Stimulated activated CD8-positive, alpha-beta memory T cell treated with anti-CD3 and anti-CD28 coated beads, Interleukin-15, amount 100 ng/mL, for 24 hours (primary cell): ENCODE data around the gene PHAF1.

ENCODE experiments used
- DNase-seq: peaks from one replicate; pipeline ENCODE4 v3.0.0-alpha.2; 2020; ENCODE audit warnings: low read depth

The PHAF1 gene

DNA sequence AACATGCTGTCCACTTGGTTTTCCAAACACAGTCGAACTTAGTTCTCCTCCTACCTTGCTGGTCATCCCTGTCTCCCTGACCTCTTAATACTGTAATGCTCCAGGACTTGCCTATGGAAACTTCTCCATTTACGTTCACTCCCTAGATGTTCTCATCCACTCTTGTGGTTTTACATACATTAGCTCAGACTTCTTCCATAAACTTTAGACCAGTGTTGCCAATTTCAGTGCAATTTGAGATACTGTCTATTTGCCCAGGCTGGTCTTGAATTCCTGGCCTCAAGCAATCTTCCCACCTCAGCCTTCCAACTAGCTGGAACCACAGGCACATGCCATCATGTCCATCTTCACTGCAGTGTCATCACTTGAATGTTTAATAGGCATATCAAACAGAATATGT is 72.5 kb downstream of the PHAF1 start:
- DNase-seq, result no peak

GRCh38 chr16:67183284-67183626 is 73.5 kb downstream of the PHAF1 start:
- no peak for DNase-seq

GRCh38 chr16:67183627-67184452 is 74.1 kb downstream of the PHAF1 start, which contains the start of gene MATCAP1:
Gene MATCAP1 (minus strand): TSS chr16:67183963. CDS start chr16:67180610, 3,353 bp downstream.
- DNase-seq, result peak; percentile 82

- DNase-seq, result no peak
Measured at GRCh38 chr16:67184453-67184994, 74.8 kb downstream of the PHAF1 start.

DNA sequence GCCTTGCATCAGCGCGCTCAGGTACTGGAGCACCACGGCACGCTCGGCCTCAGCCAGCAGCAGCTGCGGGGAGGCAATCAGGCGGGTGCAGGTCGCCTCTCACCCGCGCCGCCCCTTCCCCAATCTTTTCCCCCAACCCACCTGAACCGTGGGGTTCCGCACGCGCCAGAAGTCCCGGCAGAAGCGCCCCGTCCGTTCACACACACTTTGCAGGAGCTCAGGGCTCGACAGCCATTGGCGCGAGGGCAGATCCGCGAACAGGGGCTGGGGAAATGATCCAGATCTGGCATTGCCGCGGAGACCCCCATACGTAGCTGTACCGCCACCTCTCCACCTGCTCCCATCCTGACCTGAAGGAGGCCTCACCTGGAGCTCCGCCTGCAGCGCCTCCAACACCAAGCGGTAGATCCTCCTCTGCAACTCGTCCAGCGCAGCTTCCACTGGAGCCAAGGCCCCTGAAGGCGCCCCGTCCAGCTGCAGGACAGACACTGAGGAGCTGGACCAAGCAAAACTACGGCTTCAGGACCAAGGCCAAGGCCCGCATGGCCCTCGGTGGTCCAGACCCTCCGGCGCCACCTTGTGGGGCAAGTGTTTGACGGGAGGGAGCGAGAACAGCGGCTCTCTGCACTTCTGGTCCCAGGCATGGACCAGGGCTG is 75.4 kb downstream of the PHAF1 start:
- peak; percentile 71 for DNase-seq

GRCh38 chr16:67185651-67186134 is 76.0 kb downstream of the PHAF1 start:
- DNase-seq, result no peak

GRCh38 chr16:67186550-67186950 is 76.8 kb downstream of the PHAF1 start:
- no peak for DNase-seq

DNA sequence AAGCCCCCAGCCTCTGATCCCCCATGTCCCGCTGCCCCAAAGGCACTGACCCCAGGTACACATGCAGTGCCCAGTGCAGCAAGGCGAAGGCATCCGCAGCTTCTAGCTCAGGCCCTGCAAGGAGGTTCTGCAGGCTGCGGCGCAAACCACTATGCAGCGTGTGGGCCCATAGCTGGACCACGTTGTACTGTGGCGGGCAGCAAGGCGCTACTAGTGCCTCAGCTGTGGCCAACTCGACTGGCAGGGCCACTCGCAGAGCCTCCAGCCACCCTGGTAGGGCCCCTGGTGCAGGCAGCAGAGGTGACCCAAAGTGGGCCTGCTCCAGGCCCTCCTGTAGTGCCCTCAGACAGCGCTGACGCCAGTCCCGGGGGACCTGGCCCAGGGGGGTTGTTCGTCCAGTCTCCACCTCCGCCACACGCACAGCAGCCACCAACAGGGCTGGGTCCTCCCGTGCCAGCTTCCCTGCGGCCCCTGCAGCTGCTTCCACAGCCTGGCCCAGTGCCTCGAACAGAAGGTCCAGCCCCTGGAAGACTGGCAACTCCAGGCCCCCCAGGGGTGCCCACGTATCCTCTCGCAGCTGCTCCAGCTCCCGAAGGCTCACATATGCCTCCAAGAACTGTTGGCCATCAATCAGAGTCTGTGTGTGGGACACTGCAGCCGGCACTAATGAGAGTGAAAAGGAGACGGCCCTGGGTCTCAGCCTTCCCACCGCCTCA is 77.6 kb downstream of the PHAF1 start:
- DNase-seq, result no peak

GRCh38 chr16:67188323-67188722 is 78.6 kb downstream of the PHAF1 start:
- DNase-seq, result no peak

DNA sequence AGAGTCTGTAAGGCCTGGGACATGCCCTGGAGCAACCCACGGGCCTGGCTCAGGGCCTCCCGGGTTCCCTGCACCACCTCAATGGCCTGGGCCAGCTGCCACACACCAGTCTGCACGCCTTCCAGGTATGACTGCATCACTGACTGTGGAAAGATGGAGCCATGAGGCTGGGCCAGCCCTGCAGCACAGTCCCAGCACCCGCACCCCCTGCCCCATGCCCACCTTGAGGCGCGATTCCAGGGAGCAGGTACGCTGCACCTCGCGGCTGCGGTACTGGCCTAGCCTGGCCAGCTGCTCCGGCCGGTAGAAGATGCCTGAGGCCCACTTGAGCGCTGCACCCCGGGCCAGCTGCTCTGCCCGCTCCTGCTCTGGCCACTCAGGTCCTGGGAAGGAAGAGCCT is 79.1 kb downstream of the PHAF1 start:
- no peak for DNase-seq

GRCh38 chr16:67190041-67190440 is 80.3 kb downstream of the PHAF1 start, which contains the start of gene EXOC3L1:
Gene EXOC3L1 (minus strand): TSS chr16:67190136. CDS start chr16:67189676, 460 bp downstream.
- no peak for DNase-seq

DNA sequence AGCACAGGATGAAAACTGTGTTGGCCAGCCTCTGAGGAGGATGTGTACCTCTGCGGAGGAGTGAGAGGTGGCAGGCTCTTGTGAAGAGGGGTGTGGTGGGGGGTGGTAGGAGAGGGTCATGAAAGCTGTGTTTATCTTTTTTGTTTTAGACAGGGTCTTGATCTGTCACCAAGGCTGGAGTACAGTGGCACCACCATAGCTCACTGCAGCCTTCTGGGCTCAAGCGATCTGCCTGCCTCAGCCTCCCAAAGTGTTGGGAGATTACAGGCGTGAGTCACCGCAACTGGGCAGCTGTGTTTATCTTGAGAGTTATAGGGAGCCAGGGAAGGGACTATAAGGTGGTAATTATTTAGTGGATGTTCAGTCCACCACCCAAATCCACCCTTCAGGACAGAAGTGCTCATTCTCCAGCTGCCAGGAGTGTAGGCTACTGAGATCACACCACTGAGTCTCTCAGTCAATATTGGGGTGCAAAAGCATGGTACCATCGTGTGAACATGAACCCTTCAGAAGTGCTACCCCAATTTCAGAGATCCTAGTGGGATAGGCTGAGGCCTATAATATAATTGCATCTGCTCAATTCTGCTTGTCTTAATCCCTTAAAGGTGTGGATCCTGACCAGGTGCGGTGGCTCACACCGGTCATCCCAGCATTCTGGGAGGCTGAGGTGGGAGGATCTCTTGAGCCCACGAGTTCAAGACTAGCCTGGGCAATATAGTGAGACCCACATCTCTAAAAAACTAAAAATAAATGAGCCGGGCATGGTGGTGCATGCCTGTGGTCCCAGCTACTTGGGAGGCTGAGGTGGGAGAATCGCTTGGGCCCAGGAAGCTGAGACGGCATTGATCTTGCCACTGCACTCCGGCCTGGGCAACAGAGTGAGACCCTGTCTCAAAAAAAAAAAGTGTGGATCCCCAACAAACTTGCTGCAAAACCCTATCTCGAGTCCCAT is 81.0 kb downstream of the PHAF1 start:
- no peak for DNase-seq

GRCh38 chr16:67191411-67191994 is 81.8 kb downstream of the PHAF1 start:
- no peak for DNase-seq

DNA sequence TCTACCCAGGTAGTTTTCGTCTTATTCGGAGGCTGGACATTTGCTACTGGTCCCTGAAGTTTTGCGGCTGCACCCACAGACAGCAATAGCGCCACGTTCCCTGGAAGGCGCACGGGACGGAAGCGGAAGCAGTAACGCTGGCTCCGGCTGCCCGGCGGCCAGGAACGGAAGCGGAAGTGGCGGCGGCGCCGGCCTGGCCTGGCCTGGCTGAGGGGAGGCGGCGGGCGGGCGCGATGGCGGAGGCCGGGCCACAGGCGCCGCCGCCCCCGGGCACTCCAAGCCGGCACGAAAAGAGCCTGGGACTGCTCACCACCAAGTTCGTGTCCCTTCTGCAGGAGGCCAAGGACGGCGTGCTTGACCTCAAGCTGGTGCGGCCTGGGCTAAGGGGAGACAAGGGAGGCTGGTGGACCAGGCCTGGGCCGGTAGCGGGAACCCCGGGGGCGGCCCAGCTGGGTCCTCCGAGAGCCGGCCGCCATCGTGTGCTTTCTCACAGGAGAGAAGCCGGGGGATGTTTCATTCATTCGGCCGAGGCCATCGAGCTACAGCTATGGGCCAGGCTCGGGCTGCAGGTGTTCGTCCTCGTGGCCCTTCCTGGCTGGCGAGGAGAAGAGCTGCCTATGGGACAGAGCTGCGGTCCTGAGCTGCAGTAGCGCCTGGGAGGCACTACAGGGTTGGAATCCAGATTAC is 82.4 kb downstream of the PHAF1 start, which contains the start of gene E2F4:
TSS of gene E2F4 (plus strand) at position 161 of the 687 bp plus-strand sequence. CDS start at position 234, 73 bp downstream.
- DNase-seq, result peak; percentile 82

GRCh38 chr16:67192781-67193361 is 83.1 kb downstream of the PHAF1 start:
- DNase-seq, result no peak

DNA sequence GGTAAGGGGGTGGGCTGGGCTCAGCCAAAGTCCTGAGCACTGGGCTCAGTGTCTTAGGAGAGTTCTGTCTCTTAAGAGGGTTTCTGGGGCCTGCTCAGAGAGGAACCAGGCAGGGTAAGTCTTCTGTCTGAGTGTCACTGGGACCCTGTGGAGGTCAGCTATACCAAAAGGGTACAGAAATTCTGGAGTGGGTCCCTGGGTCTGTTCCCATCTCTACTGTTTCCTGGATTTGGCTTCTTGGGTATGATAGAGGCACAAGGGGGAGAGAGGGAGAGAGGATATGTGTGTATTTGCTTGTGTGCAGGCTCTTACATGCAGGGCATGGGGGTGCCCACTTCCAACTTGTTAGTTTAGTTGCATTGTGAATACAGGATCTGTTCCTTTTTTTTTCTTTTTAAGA is 83.8 kb downstream of the PHAF1 start:
- no peak for DNase-seq

DNA sequence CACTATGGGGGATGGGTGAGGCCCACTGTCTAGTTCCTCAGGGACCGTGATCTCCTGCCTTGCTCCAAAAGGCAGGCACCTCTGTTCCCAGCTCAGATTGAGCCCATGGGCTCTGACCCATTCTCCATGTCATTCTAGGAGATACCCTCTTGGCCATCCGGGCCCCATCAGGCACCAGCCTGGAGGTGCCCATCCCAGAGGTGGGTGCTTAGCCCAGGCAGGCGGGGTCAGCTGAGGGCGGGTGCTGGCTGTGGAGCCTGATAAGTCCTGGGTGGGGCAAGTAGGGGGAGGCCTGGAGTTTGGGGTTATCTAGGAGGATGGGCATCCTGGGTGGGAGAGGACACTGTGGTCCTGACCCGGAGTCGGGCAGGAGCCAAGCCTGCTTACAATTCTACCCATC is 84.5 kb downstream of the PHAF1 start:
- no peak for DNase-seq

GRCh38 chr16:67195676-67196075 is 85.9 kb downstream of the PHAF1 start:
- no peak for DNase-seq

GRCh38 chr16:67196881-67197280 is 87.1 kb downstream of the PHAF1 start:
- DNase-seq, result no peak

GRCh38 chr16:67197704-67198103 is 88.0 kb downstream of the PHAF1 start:
- no peak for DNase-seq
